ENCODE results near the gene HELB.

The HELB gene

DNA sequence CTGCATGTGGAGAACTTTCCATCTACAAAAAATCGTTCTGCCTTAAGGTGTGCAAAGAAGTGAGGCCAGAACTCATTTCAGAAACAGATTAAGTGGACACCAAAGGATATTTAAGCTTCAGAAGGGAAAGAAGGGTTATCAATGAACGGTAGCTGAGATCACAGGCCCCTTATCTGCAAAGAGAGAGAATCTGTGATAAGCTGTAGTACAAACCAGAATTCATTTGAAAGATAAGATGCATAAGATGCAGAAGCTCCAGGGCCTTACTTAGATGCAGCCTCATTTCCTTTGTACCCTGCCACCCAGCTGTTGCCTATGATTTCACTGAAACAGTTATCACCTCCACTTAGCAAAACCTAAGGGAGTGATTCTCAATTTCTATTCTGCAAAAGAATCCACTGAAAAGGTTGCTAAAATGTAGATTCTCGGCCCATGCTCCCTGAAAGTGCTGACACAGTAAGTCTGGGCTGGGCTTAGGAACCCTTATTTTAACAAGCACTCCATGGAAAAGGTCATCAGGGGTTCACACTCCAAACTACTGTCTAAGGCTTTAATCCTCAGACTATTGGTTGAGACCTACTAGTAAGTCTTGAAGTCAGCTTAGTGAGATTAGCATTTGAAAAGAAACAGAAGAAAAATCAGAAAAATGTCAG lies 64.8 kb downstream of the HELB start:
- DNase-seq: no peak

DNA sequence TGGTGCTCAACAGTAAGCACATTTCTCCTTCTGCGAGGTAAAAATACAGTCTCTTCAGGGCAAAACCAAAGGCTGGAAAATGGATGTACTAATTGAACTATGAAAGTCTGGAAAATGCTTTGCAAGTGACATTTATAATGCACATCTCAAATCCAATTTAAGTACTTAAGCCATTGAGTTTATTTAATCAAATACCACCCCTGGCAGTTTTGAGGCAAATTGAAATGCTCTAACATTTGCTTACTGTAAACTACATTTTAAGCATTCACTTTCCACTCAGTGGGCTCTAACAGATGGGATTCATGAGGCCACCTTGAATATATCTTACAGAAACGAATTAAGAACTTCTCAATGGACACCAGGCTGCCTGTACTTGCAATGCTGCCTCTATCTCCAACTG lies 69.7 kb downstream of the HELB start:
- DNase-seq: no peak

DNA sequence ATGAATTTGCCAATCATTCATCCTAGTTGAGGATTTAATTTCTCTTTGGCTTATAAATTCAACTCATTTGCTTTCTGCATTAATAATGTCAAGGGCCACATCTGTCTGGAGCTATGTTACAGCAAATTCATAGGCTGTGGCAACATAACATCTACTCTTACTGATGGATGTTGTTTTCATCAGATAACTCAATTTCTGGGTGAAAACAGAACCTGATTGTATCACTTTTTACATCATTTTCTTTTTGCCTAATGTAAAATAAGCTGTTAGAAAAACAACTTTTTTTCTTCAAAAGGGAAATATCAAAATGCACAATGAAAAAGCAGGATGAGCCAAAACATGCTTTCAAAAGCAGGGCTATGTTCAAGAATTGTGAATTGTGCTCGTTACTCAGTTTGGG lies 73.3 kb downstream of the HELB start:
- DNase-seq: no peak

- no peak for DNase-seq
These were observed 77.3 kb downstream of the HELB start for GRCh38 chr12:66379616-66380015.

GRCh38 chr12:66380769-66381535 lies 78.7 kb downstream of the HELB start:
- DNase-seq: no peak

DNA sequence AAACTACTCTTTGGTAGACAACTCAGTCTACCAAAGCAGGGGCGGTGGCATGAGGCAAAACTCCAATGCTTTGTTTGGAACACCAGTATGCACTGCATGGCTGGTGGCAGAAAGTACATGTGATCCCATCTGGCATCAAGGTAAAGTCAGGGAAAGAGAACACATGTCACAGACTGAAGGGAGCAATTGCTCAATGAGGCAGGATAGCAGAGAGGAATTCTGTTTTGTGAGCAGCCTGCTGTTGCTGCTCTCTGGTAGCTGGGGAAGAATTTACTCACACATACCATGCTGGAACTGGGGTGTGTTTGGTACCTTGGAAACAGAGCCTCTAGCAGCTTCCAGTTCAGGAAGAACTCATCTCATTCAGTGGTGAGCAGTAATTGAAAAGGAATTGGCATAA lies 84.8 kb downstream of the HELB start:
- DNase-seq: no peak
